ENCODE results near the gene MSTN.

DNA sequence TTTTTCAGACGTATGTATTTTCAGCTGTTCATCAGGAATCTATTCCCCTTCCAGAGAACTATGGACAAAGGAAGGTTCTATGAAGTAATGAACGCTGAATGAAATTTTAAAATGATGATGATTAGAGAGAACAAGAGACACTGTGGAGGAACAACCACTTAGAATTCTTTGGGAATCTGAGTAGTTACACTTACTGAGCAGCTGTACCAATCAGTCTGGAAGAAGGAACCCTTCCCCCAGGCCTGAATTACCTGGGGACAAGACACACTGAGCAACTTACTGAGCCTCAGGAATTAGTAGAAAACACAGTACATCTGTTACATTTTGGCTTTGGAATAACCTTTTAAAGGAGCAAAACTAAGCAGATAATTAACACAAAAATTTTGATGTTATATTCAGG lies 1.9 kb downstream of the MSTN start:
- TF ChIP-seq CTCF (IDR thresholded peaks at IDR 0.05; ENCODE audit: low read depth, low read length, missing input control): no peak
- no peak for TF ChIP-seq SP1 (IDR thresholded peaks at IDR 0.05)
- no peak for TF ChIP-seq GABPA (IDR thresholded peaks at IDR 0.05 in 1 of 2, conservative IDR thresholded peaks at IDR 0.05 in 1 of 2)
- TF ChIP-seq EGR1 (IDR thresholded peaks at IDR 0.05; ENCODE audit: low read depth in 2 of 2): no peak
- no peak for TF ChIP-seq RXRA (IDR thresholded peaks at IDR 0.05)

Data from liver (tissue), 3 donors.